Natural killer cell (primary cell): Measurements from ENCODE around the gene PEAK1. TPM values are rescaled to one million over a fixed set of nuclear protein-coding genes. Genes with fewer than 3 reads are reported as not detected.

Source experiments
- ATAC-seq, 3 donors: fragments of 150-1000 bp in 2 of 3; fragments of 200-7000 bp in 1 of 3; cut with Tn5 transposase; 1 replicate in 1 of 3; 2 replicates in 2 of 3; pipeline ENCODE4 v1.10.0; 2021; ENCODE audit warnings: mild to moderate bottlenecking in 2 of 3, moderate library complexity in 2 of 3
- DNase-seq, 2 donors: peaks; one replicate each; pipeline versions ENCODE4 v3.0.0 to v3.0.0-alpha.2; 2013 to 2021; ENCODE audit warnings: mixed read lengths in 1 of 2
- H3K27ac ChIP-seq: one replicate; pipeline ENCODE4 v1.5.1; 2013; ENCODE audit warnings: mild to moderate bottlenecking, low read length
- H3K27me3 ChIP-seq: one replicate; pipeline ENCODE4 v1.6.1; 2013; ENCODE audit warnings: low read length; ENCODE audit not compliant: control insufficient read depth, insufficient read depth
- H3K36me3 ChIP-seq: one replicate; pipeline ENCODE4 v1.6.1; 2013; ENCODE audit warnings: low read length; ENCODE audit not compliant: control insufficient read depth, insufficient read depth
- H3K4me1 ChIP-seq: one replicate; pipeline ENCODE4 v1.6.1; 2013; ENCODE audit warnings: low read length; ENCODE audit not compliant: control insufficient read depth, insufficient read depth
- H3K4me3 ChIP-seq: one replicate; pipeline ENCODE4 v1.5.1; 2013; ENCODE audit warnings: low read length
- H3K9me3 ChIP-seq: one replicate; pipeline ENCODE4 v1.6.1; 2013; ENCODE audit warnings: low read length; ENCODE audit not compliant: control insufficient read depth, insufficient read depth
- H3K27ac Mint-ChIP-seq, 2 donors: one replicate each; pipeline ENCODE4 v1.8.0; 2022; ENCODE audit warnings: mild to moderate bottlenecking in 2 of 2, mixed read lengths in 2 of 2, moderate library complexity in 1 of 2
- H3K27me3 Mint-ChIP-seq, 2 donors: one replicate each; pipeline ENCODE4 v1.8.0; 2022; ENCODE audit warnings: low read depth in 2 of 2, mixed read lengths in 2 of 2
- H3K36me3 Mint-ChIP-seq: one replicate; pipeline ENCODE4 v1.8.0; 2022; ENCODE audit warnings: mixed read lengths
- H3K4me1 Mint-ChIP-seq, 2 donors: one replicate each; pipeline ENCODE4 v1.8.0; 2022; ENCODE audit warnings: mixed read lengths in 2 of 2
- H3K4me3 Mint-ChIP-seq: one replicate; pipeline ENCODE4 v1.8.0; 2022; ENCODE audit warnings: mild to moderate bottlenecking, moderate library complexity, mixed read lengths
- H3K9me3 Mint-ChIP-seq, 2 donors: one replicate each; pipeline ENCODE4 v1.8.0; 2022; ENCODE audit warnings: mixed read lengths in 2 of 2
- CTCF ChIP-seq: fragments of 200-600 bp; IDR thresholded peaks from one replicate; pipeline ENCODE4 v1.8.0; 2022; ENCODE audit warnings: antibody characterized with exemption
- WGBS: methylation state at CpG from one replicate; pipeline ENCODE4 v1.1.7; 2013; ENCODE audit warnings: missing lambda C conversion rate; ENCODE audit not compliant: insufficient coverage; 5-methylcytosine and 5-hydroxymethylcytosine counted together
- intact Hi-C: fragments of 100-400 bp; cut with micrococcal nuclease; formaldehyde crosslinking; loops from one replicate; pipeline ENCODE4 v1.14.2; 2022
- total RNA-seq, 4 donors: library from RNA; stranded (reverse); fragments of 120-200 nt in 1 of 4; gene quantifications; one replicate each; pipeline versions ENCODE4 v1.2.3 to v1.2.4, GENCODE V29; 2013 to 2022

The PEAK1 gene
- total RNA-seq, 3 donors from 2014 or later (not counting 1 experiment from before 2014, with no cell fraction given), result 59.3 to 73.9 (median 69.1) TPM

- Histone ChIP-seq H3K27me3 (no peaks in the 10 kb centered on the region), H3K4me1 (peaks cover 6% of the 10 kb centered on the region), H3K9me3 (peaks cover 3% of the 10 kb centered on the region), H3K36me3 (peaks cover 2% of the 10 kb centered on the region), H3K27ac (no peak overlapping the region), H3K4me3 (no peak overlapping the region)
- no peak for TF ChIP-seq CTCF
- Mint-ChIP-seq H3K9me3 (no peaks in the 10 kb centered on the region), H3K27me3 (no peaks in the 10 kb centered on the region), H3K4me3 (no peak overlapping the region), H3K4me1 (peaks cover 29 to 32% of the 10 kb centered on the region in 2 donors), H3K36me3 (no peaks in the 10 kb centered on the region), H3K27ac (peak overlapping the region; percentile 74 to 80)
- no peak for ATAC-seq
- WGBS, result 67% methylated on average over 7 of the region's 7 CpGs
- intact Hi-C loops, result no loop called here
- no peak for DNase-seq
Observed at GRCh38 chr15:77143191-77143590, 276.7 kb downstream of the PEAK1 start.

- WGBS, result no CpG with 5 or more reads among the region's 1 CpG
- Mint-ChIP-seq H3K4me1 (peaks cover 24 to 29% of the 10 kb centered on the region in 2 donors), H3K27ac (no peak overlapping the region), H3K36me3 (no peaks in the 10 kb centered on the region), H3K9me3 (no peaks in the 10 kb centered on the region), H3K4me3 (no peak overlapping the region), H3K27me3 (no peaks in the 10 kb centered on the region)
- Histone ChIP-seq H3K27me3 (no peaks in the 10 kb centered on the region), H3K36me3 (peaks cover 2% of the 10 kb centered on the region), H3K4me1 (peaks cover 6% of the 10 kb centered on the region), H3K4me3 (no peak overlapping the region), H3K27ac (no peak overlapping the region), H3K9me3 (peaks cover 3% of the 10 kb centered on the region)
- intact Hi-C loops, result no loop called here
- DNase-seq, result no peak
- ATAC-seq, result no peak
- no peak for TF ChIP-seq CTCF
Observed at GRCh38 chr15:77140220-77140619, 279.7 kb downstream of the PEAK1 start.

GRCh38 chr15:77139312-77139711 is 280.6 kb downstream of the PEAK1 start:
- ATAC-seq, result no peak
- Mint-ChIP-seq H3K4me1 (peaks cover 21% of the 10 kb centered on the region in 2 donors), H3K27ac (no peak overlapping the region), H3K9me3 (no peaks in the 10 kb centered on the region), H3K27me3 (no peaks in the 10 kb centered on the region), H3K36me3 (no peaks in the 10 kb centered on the region), H3K4me3 (no peak overlapping the region)
- Histone ChIP-seq H3K36me3 (peaks cover 2% of the 10 kb centered on the region), H3K9me3 (peaks cover 3% of the 10 kb centered on the region), H3K4me1 (peaks cover 5% of the 10 kb centered on the region), H3K4me3 (no peak overlapping the region), H3K27ac (no peak overlapping the region), H3K27me3 (no peaks in the 10 kb centered on the region)
- intact Hi-C loops, result no loop called here
- 100% methylated on average over 2 of the region's 2 CpGs for WGBS
- no peak for DNase-seq
- no peak for TF ChIP-seq CTCF

- ATAC-seq, result no peak
- no peaks in the 10 kb centered on the region for H3K36me3 Mint-ChIP-seq
Observed at GRCh38 chr15:77138167-77138522, 281.8 kb downstream of the PEAK1 start.

More at GRCh38 chr15:77138167-77138522, 281.8 kb downstream of the PEAK1 start:
- WGBS, result 100% methylated on average over 1 of the region's 2 CpGs
- Histone ChIP-seq H3K27ac (no peak overlapping the region), H3K36me3 (peaks cover 3% of the 10 kb centered on the region), H3K4me3 (no peak overlapping the region), H3K4me1 (no peaks in the 10 kb centered on the region), H3K27me3 (no peaks in the 10 kb centered on the region), H3K9me3 (peaks cover 3% of the 10 kb centered on the region)
- intact Hi-C loops, result no loop called here
- Mint-ChIP-seq H3K27ac (no peak overlapping the region), H3K4me1 (peaks cover 10 to 15% of the 10 kb centered on the region in 2 donors), H3K4me3 (no peak overlapping the region), H3K9me3 (no peaks in the 10 kb centered on the region), H3K27me3 (no peaks in the 10 kb centered on the region)
- no peak for TF ChIP-seq CTCF
- no peak for DNase-seq
